ENCODE measurements around the gene MACROD1.

- TF ChIP-seq CTCF (IDR thresholded peaks at IDR 0.05): no peak
- no peak for TF ChIP-seq POLR2A (IDR thresholded peaks at IDR 0.05)
- no peak for TF ChIP-seq POLR2AphosphoS5 (IDR thresholded peaks at IDR 0.05; ENCODE audit: insufficient read depth in 1 of 2, low read depth in 1 of 2)
Observed at GRCh38 chr11:64052938-64053622, 112.8 kb downstream of the MACROD1 start.
